Mesendoderm (in vitro differentiated cells): ENCODE data around the gene ATF2.

ENCODE experiments used
- DNase-seq: peaks from one replicate; pipeline ENCODE4 v3.0.0; 2013
- H2AK5ac ChIP-seq: 2 replicates; pipeline ENCODE4 v1.6.1; 2013; ENCODE audit warnings: low read length, inconsistent platforms
- H2BK120ac ChIP-seq: 2 replicates; pipeline ENCODE4 v1.6.1; 2013; ENCODE audit warnings: low read depth, mild to moderate bottlenecking, low read length, moderate library complexity, mixed read lengths
- H2BK15ac ChIP-seq: replicated peaks from 2 replicates; pipeline ENCODE4 v1.6.1; 2013; ENCODE audit warnings: low read depth, mild to moderate bottlenecking, moderate library complexity
- H2BK5ac ChIP-seq: 2 replicates; pipeline ENCODE4 v1.6.1; 2013; ENCODE audit warnings: low read length, inconsistent platforms
- H3K18ac ChIP-seq: 2 replicates; pipeline ENCODE4 v1.6.1; 2013; ENCODE audit warnings: mild to moderate bottlenecking, low read length, mixed read lengths
- H3K23ac ChIP-seq: one replicate; pipeline ENCODE4 v1.6.1; 2013; ENCODE audit warnings: low read length
- H3K27ac ChIP-seq: 2 replicates; pipeline ENCODE4 v1.5.1; 2013; ENCODE audit warnings: low read depth, mild to moderate bottlenecking, inconsistent platforms, low read length, moderate library complexity
- H3K27me3 ChIP-seq: 2 replicates; pipeline ENCODE4 v1.6.1; 2013; ENCODE audit warnings: low read length, control low read depth, mild to moderate bottlenecking, inconsistent platforms; ENCODE audit not compliant: insufficient read depth, poor library complexity
- H3K36me3 ChIP-seq: 2 replicates; pipeline ENCODE4 v1.6.1; 2013; ENCODE audit warnings: low read length, inconsistent platforms; ENCODE audit not compliant: control insufficient read depth, insufficient read depth
- H3K4ac ChIP-seq: one replicate; pipeline ENCODE4 v1.6.1; 2013; ENCODE audit warnings: low read depth, mild to moderate bottlenecking, low read length, moderate library complexity
- H3K4me1 ChIP-seq: 2 replicates; pipeline ENCODE4 v1.6.1; 2013; ENCODE audit warnings: low read depth, low read length, inconsistent platforms; ENCODE audit not compliant: control insufficient read depth
- H3K4me2 ChIP-seq: 2 replicates; pipeline ENCODE4 v1.6.1; 2013; ENCODE audit warnings: low read length
- H3K4me3 ChIP-seq: 2 replicates; pipeline ENCODE4 v1.5.1; 2013; ENCODE audit warnings: mild to moderate bottlenecking, low read length
- H3K56ac ChIP-seq: one replicate; pipeline ENCODE4 v1.6.1; 2013; ENCODE audit warnings: low read length
- H3K79me1 ChIP-seq: 2 replicates; pipeline ENCODE4 v1.6.1; 2013; ENCODE audit warnings: low read length, inconsistent platforms
- H3K79me2 ChIP-seq: 2 replicates; pipeline ENCODE4 v1.6.1; 2013; ENCODE audit warnings: mild to moderate bottlenecking, low read length; ENCODE audit not compliant: control insufficient read depth, insufficient read depth
- H3K9ac ChIP-seq: 2 replicates; pipeline ENCODE4 v1.6.1; 2013; ENCODE audit warnings: low read length, inconsistent platforms
- H4K5ac ChIP-seq: one replicate; pipeline ENCODE4 v1.6.1; 2013; ENCODE audit warnings: low read length
- H4K8ac ChIP-seq: one replicate; pipeline ENCODE4 v1.6.1; 2013; ENCODE audit warnings: low read depth, mild to moderate bottlenecking, control low read depth, low read length, moderate library complexity
- WGBS: extraction: QIAGEN DNeasy Blood & Tissue Kit; methylation state at CpG from one replicate; pipeline ENCODE4 v1.1.7; 2013; ENCODE audit warnings: low lambda C conversion rate, missing lambda C conversion rate; ENCODE audit not compliant: insufficient coverage; ENCODE audit errors: extremely low coverage; 5-methylcytosine and 5-hydroxymethylcytosine counted together

The ATF2 gene

GRCh38 chr2:175030380-175031271 is 137.4 kb downstream of the ATF2 start:
- Histone ChIP-seq H3K79me1 (no peaks in the 10 kb centered on the region), H3K27ac (no peak overlapping the region), H3K23ac (no peak overlapping the region), H2BK5ac (no peak overlapping the region), H3K9ac (no peak overlapping the region), H3K4me2 (no peak overlapping the region), H3K18ac (no peak overlapping the region), H2BK120ac (no peak overlapping the region), H3K79me2 (no peaks in the 10 kb centered on the region), H4K8ac (no peak overlapping the region), H3K4ac (no peak overlapping the region), H3K36me3 (no peaks in the 10 kb centered on the region), H3K27me3 (no peaks in the 10 kb centered on the region), H4K5ac (no peak overlapping the region), H2AK5ac (no peak overlapping the region), H3K56ac (no peak overlapping the region), H2BK15ac (no peak overlapping the region), H3K4me3 (no peak overlapping the region), H3K4me1 (no peaks in the 10 kb centered on the region)
- no CpG with 5 or more reads among the region's 5 CpGs for WGBS
- peak; percentile 74 for DNase-seq

- no peak overlapping the region for H3K4ac ChIP-seq
- no peak overlapping the region for H2BK15ac ChIP-seq
- H3K27me3 ChIP-seq: no peaks in the 10 kb centered on the region
- no CpG with 5 or more reads among the region's 3 CpGs for WGBS
- no peak overlapping the region for H3K56ac ChIP-seq
- H3K23ac ChIP-seq: no peak overlapping the region
- H3K79me2 ChIP-seq: no peaks in the 10 kb centered on the region
- H3K27ac ChIP-seq: no peak overlapping the region
- H3K4me1 ChIP-seq: no peaks in the 10 kb centered on the region
- no peak for DNase-seq
- no peaks in the 10 kb centered on the region for H3K79me1 ChIP-seq
- H3K18ac ChIP-seq: no peak overlapping the region
- H3K36me3 ChIP-seq: no peaks in the 10 kb centered on the region
- H2AK5ac ChIP-seq: no peak overlapping the region
- H3K9ac ChIP-seq: no peak overlapping the region
- no peak overlapping the region for H2BK5ac ChIP-seq
- no peak overlapping the region for H2BK120ac ChIP-seq
- H4K8ac ChIP-seq: no peak overlapping the region
- no peak overlapping the region for H3K4me2 ChIP-seq
- H3K4me3 ChIP-seq: no peak overlapping the region
- no peak overlapping the region for H4K5ac ChIP-seq
Measured at GRCh38 chr2:175027755-175028154, 140.2 kb downstream of the ATF2 start.

- no peak overlapping the region for H3K56ac ChIP-seq
- no peak overlapping the region for H3K23ac ChIP-seq
- no peak overlapping the region for H3K27ac ChIP-seq
- no peak overlapping the region for H3K4me2 ChIP-seq
- no peaks in the 10 kb centered on the region for H3K79me1 ChIP-seq
- no peaks in the 10 kb centered on the region for H3K27me3 ChIP-seq
- H3K18ac ChIP-seq: no peak overlapping the region
- no peak overlapping the region for H3K4me3 ChIP-seq
- DNase-seq: no peak
- no CpG with 5 or more reads among the region's 2 CpGs for WGBS
- H2AK5ac ChIP-seq: no peak overlapping the region
- H3K4ac ChIP-seq: no peak overlapping the region
- no peaks in the 10 kb centered on the region for H3K79me2 ChIP-seq
- H3K36me3 ChIP-seq: no peaks in the 10 kb centered on the region
- H4K5ac ChIP-seq: no peak overlapping the region
- H2BK15ac ChIP-seq: no peak overlapping the region
- no peak overlapping the region for H2BK120ac ChIP-seq
- H3K9ac ChIP-seq: no peak overlapping the region
- no peak overlapping the region for H2BK5ac ChIP-seq
- H4K8ac ChIP-seq: no peak overlapping the region
- no peaks in the 10 kb centered on the region for H3K4me1 ChIP-seq
Measured at GRCh38 chr2:175026385-175026784, 141.6 kb downstream of the ATF2 start.

- Histone ChIP-seq H4K5ac (no peak overlapping the region), H4K8ac (no peak overlapping the region), H2BK120ac (no peak overlapping the region)
Measured at GRCh38 chr2:175025946-175026345, 142.1 kb downstream of the ATF2 start.

GRCh38 chr2:175025233-175025632 is 142.8 kb downstream of the ATF2 start:
- H2BK15ac ChIP-seq: no peak overlapping the region
- DNase-seq: no peak
- H3K4ac ChIP-seq: no peak overlapping the region
- no peaks in the 10 kb centered on the region for H3K79me1 ChIP-seq
- no peak overlapping the region for H4K5ac ChIP-seq
- no peak overlapping the region for H4K8ac ChIP-seq
- H3K18ac ChIP-seq: no peak overlapping the region
- H3K79me2 ChIP-seq: no peaks in the 10 kb centered on the region
- no peak overlapping the region for H3K23ac ChIP-seq
- H3K9ac ChIP-seq: no peak overlapping the region
- H2BK5ac ChIP-seq: no peak overlapping the region
- H3K27me3 ChIP-seq: no peaks in the 10 kb centered on the region
- H3K27ac ChIP-seq: no peak overlapping the region
- H3K36me3 ChIP-seq: no peaks in the 10 kb centered on the region
- no CpG with 5 or more reads among the region's 3 CpGs for WGBS
- no peaks in the 10 kb centered on the region for H3K4me1 ChIP-seq
- no peak overlapping the region for H3K4me2 ChIP-seq
- no peak overlapping the region for H2BK120ac ChIP-seq
- no peak overlapping the region for H3K4me3 ChIP-seq
- no peak overlapping the region for H3K56ac ChIP-seq
- no peak overlapping the region for H2AK5ac ChIP-seq

More at GRCh38 chr2:175025946-175026345, 142.1 kb downstream of the ATF2 start:
- Histone ChIP-seq H3K18ac (no peak overlapping the region), H3K27ac (no peak overlapping the region), H3K23ac (no peak overlapping the region), H2BK15ac (no peak overlapping the region), H3K4me1 (no peaks in the 10 kb centered on the region), H2BK5ac (no peak overlapping the region), H3K4me3 (no peak overlapping the region), H3K9ac (no peak overlapping the region), H3K4ac (no peak overlapping the region), H3K36me3 (no peaks in the 10 kb centered on the region), H3K4me2 (no peak overlapping the region), H3K79me1 (no peaks in the 10 kb centered on the region), H3K79me2 (no peaks in the 10 kb centered on the region), H3K27me3 (no peaks in the 10 kb centered on the region), H3K56ac (no peak overlapping the region), H2AK5ac (no peak overlapping the region)
- no CpG with 5 or more reads among the region's 1 CpG for WGBS
- DNase-seq: no peak

- DNase-seq: no peak
- H2BK15ac ChIP-seq: no peak overlapping the region
- no peaks in the 10 kb centered on the region for H3K4me1 ChIP-seq
- no peak overlapping the region for H3K23ac ChIP-seq
- no peak overlapping the region for H2AK5ac ChIP-seq
- no peaks in the 10 kb centered on the region for H3K79me2 ChIP-seq
- no peaks in the 10 kb centered on the region for H3K27me3 ChIP-seq
- H3K79me1 ChIP-seq: no peaks in the 10 kb centered on the region
- H3K4me2 ChIP-seq: no peak overlapping the region
- H2BK5ac ChIP-seq: no peak overlapping the region
- H3K27ac ChIP-seq: no peak overlapping the region
- no peak overlapping the region for H3K56ac ChIP-seq
- H4K5ac ChIP-seq: no peak overlapping the region
- no peak overlapping the region for H3K4me3 ChIP-seq
- no peaks in the 10 kb centered on the region for H3K36me3 ChIP-seq
- no peak overlapping the region for H3K9ac ChIP-seq
- H3K18ac ChIP-seq: no peak overlapping the region
- no peak overlapping the region for H4K8ac ChIP-seq
- WGBS: no CpG with 5 or more reads among the region's 3 CpGs
- H2BK120ac ChIP-seq: no peak overlapping the region
- no peak overlapping the region for H3K4ac ChIP-seq
Measured at GRCh38 chr2:175022923-175023322, 145.1 kb downstream of the ATF2 start.
